ENCODE results near the gene HERC5. TPM values are rescaled to one million over a fixed set of nuclear protein-coding genes. Genes with fewer than 3 reads are reported as not detected.
"Not testable (repeated sequence)": the region's sequence is repeated elsewhere in the genome, so short reads cannot be mapped to it uniquely, and the experiment has no call there.

HERC5 gene
- total RNA-seq, 3 donors from 2014 or later (not counting 1 experiment from before 2014, with no cell fraction given), result 11.0 to 19.4 (median 17.9) TPM

- H3K4me3 Mint-ChIP-seq; H3K9me3 Mint-ChIP-seq; ATAC-seq; H3K9me3 ChIP-seq (ENCODE audit: control insufficient read depth, insufficient read depth, low read length); H3K27ac ChIP-seq (ENCODE audit: low read length); H3K4me1 ChIP-seq (ENCODE audit: control insufficient read depth, insufficient read depth, low read length); H3K4me1 Mint-ChIP-seq; H3K36me3 ChIP-seq (ENCODE audit: control insufficient read depth, insufficient read depth, low read length); H3K27ac Mint-ChIP-seq; H3K27me3 ChIP-seq (ENCODE audit: control insufficient read depth, insufficient read depth, low read length); H3K4me3 ChIP-seq (ENCODE audit: low read length); H3K36me3 Mint-ChIP-seq: not testable (repeated sequence)
- peaks cover 11 to 12% of the 10 kb centered on the region in 2 donors for H3K27me3 Mint-ChIP-seq (ENCODE audit: low read depth in 2 of 2)
- DNase-seq, result peak; percentile 58 to 81
- intact Hi-C loops (cut with micrococcal nuclease), result loop anchor here (1.0 kb wide), 2 partner anchors 120 to 485 kb away; no protein-coding TSS in a partner anchor
- 7% methylated on average over 8 of the region's 9 CpGs for WGBS (ENCODE audit: insufficient coverage)
- peak; percentile 75 for TF ChIP-seq CTCF (IDR thresholded peaks at IDR 0.05)
Measured at GRCh38 chr4:88539322-88540068, 82.6 kb downstream of the HERC5 start.

DNA sequence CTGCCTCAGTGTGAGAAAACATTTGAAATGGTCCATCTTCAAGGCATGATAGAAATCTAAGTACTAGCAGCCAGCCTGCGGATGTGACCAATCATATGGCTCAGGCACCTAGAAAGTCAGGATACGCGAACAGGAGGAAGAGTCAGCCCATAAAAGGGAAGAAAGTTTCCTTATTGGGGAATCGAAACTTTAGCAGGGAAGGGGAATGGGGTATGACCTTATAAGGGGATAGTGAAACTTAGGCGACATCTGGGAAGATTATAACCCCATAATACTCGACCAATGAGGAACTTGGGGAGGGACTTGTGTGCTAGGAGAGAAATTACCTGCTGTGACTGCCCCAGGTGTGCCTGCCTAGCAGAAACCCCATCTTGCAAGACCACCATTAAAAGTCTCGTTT, 92.9 kb downstream of the HERC5 start:
- no peaks in the 10 kb centered on the region for H3K27me3 ChIP-seq (ENCODE audit: control insufficient read depth, insufficient read depth, low read length)
- no peak overlapping the region for H3K27ac ChIP-seq (ENCODE audit: low read length)
- H3K36me3 ChIP-seq (ENCODE audit: control insufficient read depth, insufficient read depth, low read length), result no peaks in the 10 kb centered on the region
- H3K9me3 Mint-ChIP-seq, result no peaks in the 10 kb centered on the region
- H3K27ac Mint-ChIP-seq, result no peak overlapping the region
- intact Hi-C loops (cut with micrococcal nuclease), result no loop called here
- no peak overlapping the region for H3K4me3 Mint-ChIP-seq
- no peak for TF ChIP-seq CTCF (IDR thresholded peaks at IDR 0.05)
- no peak overlapping the region for H3K4me3 ChIP-seq (ENCODE audit: low read length)
- DNase-seq, result no peak
- H3K9me3 ChIP-seq (ENCODE audit: control insufficient read depth, insufficient read depth, low read length), result no peaks in the 10 kb centered on the region
- no peak for ATAC-seq
- no peaks in the 10 kb centered on the region for H3K4me1 Mint-ChIP-seq
- H3K27me3 Mint-ChIP-seq (ENCODE audit: low read depth in 2 of 2), result peaks cover 0 to 2% of the 10 kb centered on the region in 2 donors
- H3K4me1 ChIP-seq (ENCODE audit: control insufficient read depth, insufficient read depth, low read length), result no peaks in the 10 kb centered on the region
- 96% methylated on average over 6 of the region's 7 CpGs for WGBS (ENCODE audit: insufficient coverage)
- no peaks in the 10 kb centered on the region for H3K36me3 Mint-ChIP-seq

Other genes with a start within 250 kb of the HERC5 start
- 10 to 100 TPM; 68.0 to 76.8 (median 74.3) TPM for gene PPM1K, start 172.6 kb upstream of the HERC5 start, total RNA-seq
- gene HERC6, start 78.3 kb upstream of the HERC5 start, total RNA-seq, result 10 to 100 TPM in 2 of 3 donors, 1 to 10 TPM in 1; 8.3 to 18.0 (median 17.5) TPM
- 10 to 100 TPM; 33.4 to 37.6 (median 35.5) TPM for gene PYURF, start 66.7 kb downstream of the HERC5 start, total RNA-seq
- gene HERC3, start 135.4 kb downstream of the HERC5 start, total RNA-seq, result 10 to 100 TPM; 59.1 to 85.0 (median 61.9) TPM
- 10 to 100 TPM; 11.4 to 16.1 (median 12.7) TPM for gene NAP1L5, start 240.7 kb downstream of the HERC5 start, total RNA-seq